ENCODE data around the gene TAF4B. TPM values are rescaled to one million over a fixed set of nuclear protein-coding genes. Genes with fewer than 3 reads are reported as not detected.

Gene TAF4B
- total RNA-seq, 4 donors from 2014 or later: 5.1 to 9.2 (median 6.7) TPM

DNA sequence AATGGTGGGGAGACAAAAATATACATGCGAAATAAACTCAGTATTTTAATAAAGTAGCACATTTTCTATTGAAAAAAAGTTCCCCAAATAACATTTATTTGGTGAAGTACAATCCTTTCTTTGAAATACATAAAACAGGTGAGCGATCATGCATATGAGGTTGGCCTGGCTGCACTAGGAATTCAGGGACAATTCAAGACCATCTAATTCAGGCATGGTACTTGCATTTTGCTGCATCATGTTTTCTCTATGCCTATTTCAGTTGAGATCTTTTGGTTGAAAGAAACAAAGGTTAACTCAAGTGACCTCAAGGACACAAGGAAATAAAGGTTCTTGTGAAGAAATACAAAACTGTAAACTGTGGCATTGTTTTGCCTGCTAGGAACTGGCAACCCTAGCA lies 19.8 kb upstream of the TAF4B start:
- no peak for ATAC-seq
- Histone ChIP-seq H3K36me3 (no peaks in the 10 kb centered on the region), H3K9me3 (no peaks in the 10 kb centered on the region), H3K4me3 (no peak overlapping the region), H3K27me3 (no peaks in the 10 kb centered on the region), H3K27ac (no peak overlapping the region), H3K4me1 (no peaks in the 10 kb centered on the region)
- TF ChIP-seq, protein P1, sequence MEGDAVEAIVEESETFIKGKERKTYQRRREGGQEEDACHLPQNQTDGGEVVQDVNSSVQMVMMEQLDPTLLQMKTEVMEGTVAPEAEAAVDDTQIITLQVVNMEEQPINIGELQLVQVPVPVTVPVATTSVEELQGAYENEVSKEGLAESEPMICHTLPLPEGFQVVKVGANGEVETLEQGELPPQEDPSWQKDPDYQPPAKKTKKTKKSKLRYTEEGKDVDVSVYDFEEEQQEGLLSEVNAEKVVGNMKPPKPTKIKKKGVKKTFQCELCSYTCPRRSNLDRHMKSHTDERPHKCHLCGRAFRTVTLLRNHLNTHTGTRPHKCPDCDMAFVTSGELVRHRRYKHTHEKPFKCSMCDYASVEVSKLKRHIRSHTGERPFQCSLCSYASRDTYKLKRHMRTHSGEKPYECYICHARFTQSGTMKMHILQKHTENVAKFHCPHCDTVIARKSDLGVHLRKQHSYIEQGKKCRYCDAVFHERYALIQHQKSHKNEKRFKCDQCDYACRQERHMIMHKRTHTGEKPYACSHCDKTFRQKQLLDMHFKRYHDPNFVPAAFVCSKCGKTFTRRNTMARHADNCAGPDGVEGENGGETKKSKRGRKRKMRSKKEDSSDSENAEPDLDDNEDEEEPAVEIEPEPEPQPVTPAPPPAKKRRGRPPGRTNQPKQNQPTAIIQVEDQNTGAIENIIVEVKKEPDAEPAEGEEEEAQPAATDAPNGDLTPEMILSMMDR (IDR thresholded peaks at IDR 0.05 in 4 of 5, conservative IDR thresholded peaks at IDR 0.05 in 1 of 5): no peak
- TF ChIP-seq POLR2A (IDR thresholded peaks at IDR 0.05): no peak
- in situ Hi-C loops (cut with MboI; ENCODE audit: low sequenced_read_pairs in 4 of 4) (no loop called here), intact Hi-C loops (cut with DNase I; ENCODE audit: low total_unique reads) (no loop called here)
- DNase-seq: no peak

DNA sequence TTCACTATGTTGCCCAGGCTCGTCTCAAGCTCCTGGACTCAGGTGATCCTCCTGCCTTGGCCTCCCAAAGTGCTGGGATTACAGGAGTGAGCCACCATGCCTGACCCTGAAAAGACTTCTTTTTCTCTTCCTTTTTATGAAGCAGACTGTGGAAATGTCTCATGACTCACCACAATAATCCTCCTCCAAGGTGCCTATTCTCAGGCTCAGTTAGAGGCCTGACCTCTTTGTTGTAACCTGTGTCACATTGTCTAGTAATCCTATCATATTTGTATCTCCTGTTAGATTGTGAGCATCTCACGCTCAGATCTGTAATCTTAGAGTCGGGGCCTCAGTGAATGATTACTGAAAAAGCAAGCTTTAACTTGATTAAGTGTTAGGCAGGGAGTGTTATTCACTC lies 18.3 kb upstream of the TAF4B start:
- Histone ChIP-seq H3K27ac (no peak overlapping the region), H3K9me3 (no peaks in the 10 kb centered on the region), H3K4me3 (no peak overlapping the region), H3K36me3 (no peaks in the 10 kb centered on the region), H3K4me1 (no peaks in the 10 kb centered on the region), H3K27me3 (no peaks in the 10 kb centered on the region)
- TF ChIP-seq, protein P1 (IDR thresholded peaks at IDR 0.05 in 4 of 5, conservative IDR thresholded peaks at IDR 0.05 in 1 of 5): no peak
- TF ChIP-seq POLR2A (IDR thresholded peaks at IDR 0.05): no peak
- intact Hi-C loops (cut with DNase I; ENCODE audit: low total_unique reads) (no loop called here), in situ Hi-C loops (cut with MboI; ENCODE audit: low sequenced_read_pairs in 4 of 4) (no loop called here)
- ATAC-seq (no peak), DNase-seq (no peak)

DNA sequence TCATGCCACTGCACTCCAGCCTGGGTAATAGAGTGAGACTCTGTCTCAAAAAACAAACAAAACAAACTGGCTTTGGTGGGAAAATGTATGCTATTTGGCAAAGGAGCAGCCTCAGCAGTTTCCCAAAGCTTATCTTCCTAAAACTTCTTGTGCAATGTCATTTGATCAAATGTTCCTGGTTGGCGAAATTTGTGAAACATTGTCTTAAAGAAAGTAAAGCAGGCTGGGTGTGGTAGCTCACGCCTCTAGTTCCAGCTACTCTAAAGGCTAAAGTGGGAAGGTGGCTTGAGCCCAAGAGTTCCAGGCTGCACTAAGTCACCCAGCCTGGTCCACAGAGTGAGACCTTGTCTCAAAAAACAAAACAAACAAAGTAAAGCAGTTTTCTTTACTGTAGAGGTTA lies 17.3 kb upstream of the TAF4B start:
- Histone ChIP-seq H3K9me3 (no peaks in the 10 kb centered on the region), H3K4me1 (no peaks in the 10 kb centered on the region), H3K4me3 (no peak overlapping the region), H3K27me3 (no peaks in the 10 kb centered on the region), H3K27ac (no peak overlapping the region), H3K36me3 (no peaks in the 10 kb centered on the region)
- intact Hi-C loops (cut with DNase I; ENCODE audit: low total_unique reads) (no loop called here), in situ Hi-C loops (cut with MboI; ENCODE audit: low sequenced_read_pairs in 4 of 4) (no loop called here)
- DNase-seq: no peak
- ATAC-seq: no peak
- no peak for TF ChIP-seq POLR2A (IDR thresholded peaks at IDR 0.05)
- TF ChIP-seq, protein P1 (IDR thresholded peaks at IDR 0.05 in 4 of 5, conservative IDR thresholded peaks at IDR 0.05 in 1 of 5): no peak

DNA sequence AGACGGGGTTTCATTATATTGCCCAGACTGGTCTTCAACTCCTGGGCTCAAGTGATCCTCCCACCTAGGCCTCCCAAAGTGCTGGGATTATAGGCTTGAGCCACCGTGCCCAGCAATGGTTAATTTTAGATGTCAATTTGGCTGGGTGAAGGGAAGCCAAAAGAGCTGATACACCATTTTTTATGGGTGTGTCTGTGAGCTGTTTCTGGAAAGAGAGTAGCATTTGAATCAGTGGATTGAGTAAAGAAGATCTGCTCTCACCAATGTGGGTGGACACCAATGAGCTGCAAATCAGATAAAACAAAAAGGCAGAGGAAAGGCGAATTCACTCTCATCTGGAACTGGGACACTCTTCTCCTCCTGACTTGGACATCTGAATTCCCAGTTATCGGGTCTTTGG lies 16.1 kb upstream of the TAF4B start:
- TF ChIP-seq, protein P1 (IDR thresholded peaks at IDR 0.05 in 4 of 5, conservative IDR thresholded peaks at IDR 0.05 in 1 of 5): no peak
- no peak for TF ChIP-seq POLR2A (IDR thresholded peaks at IDR 0.05)
- H3K4me3 ChIP-seq: no peak overlapping the region
- no peak overlapping the region for H3K27ac ChIP-seq
- no peaks in the 10 kb centered on the region for H3K27me3 ChIP-seq
- ATAC-seq (no peak), DNase-seq (no peak)
- H3K36me3 ChIP-seq: no peaks in the 10 kb centered on the region
- intact Hi-C loops (cut with DNase I; ENCODE audit: low total_unique reads): no loop called here
- in situ Hi-C loops (cut with MboI; ENCODE audit: low sequenced_read_pairs in 4 of 4): no loop called here
- no peaks in the 10 kb centered on the region for H3K4me1 ChIP-seq
- no peaks in the 10 kb centered on the region for H3K9me3 ChIP-seq

DNA sequence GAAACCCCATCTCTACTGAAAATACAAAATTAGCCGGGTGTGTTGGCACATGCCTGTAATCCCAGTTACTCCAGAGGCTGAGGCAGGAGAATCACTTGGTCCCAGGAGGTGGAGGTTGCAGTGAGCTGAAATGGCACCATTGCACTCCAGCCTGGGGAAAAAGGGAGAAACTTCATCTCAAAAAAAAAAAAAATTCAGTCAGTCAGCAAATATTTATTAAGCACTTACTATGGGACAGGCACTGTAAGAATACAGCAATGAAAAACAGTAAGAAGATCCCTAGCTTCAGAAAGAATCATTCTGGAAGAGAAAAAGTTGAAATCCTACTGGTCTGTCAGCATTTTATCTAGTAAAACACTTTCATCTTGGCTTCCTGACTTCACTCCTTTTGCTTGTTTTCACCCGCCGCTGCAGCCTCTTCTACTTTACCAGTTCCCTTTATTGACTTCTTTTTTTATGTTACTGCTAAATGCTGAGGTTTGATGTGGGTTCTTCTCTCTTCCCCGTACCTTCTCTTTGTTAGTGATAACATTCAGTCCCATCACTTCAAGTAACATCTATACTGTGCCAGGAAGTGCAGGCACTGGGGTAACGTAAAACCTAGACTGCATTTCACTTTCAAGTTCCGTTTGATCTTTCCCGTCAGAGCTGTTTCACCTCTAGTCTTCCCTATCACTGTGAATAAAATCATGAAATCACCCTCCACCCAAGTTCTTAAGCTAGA lies 10.8 kb upstream of the TAF4B start:
- DNase-seq (no peak), ATAC-seq (no peak)
- Histone ChIP-seq H3K36me3 (no peaks in the 10 kb centered on the region), H3K9me3 (no peaks in the 10 kb centered on the region), H3K4me1 (no peaks in the 10 kb centered on the region), H3K4me3 (no peak overlapping the region), H3K27ac (no peak overlapping the region), H3K27me3 (no peaks in the 10 kb centered on the region)
- TF ChIP-seq, protein P1 (IDR thresholded peaks at IDR 0.05 in 4 of 5, conservative IDR thresholded peaks at IDR 0.05 in 1 of 5): no peak
- TF ChIP-seq POLR2A (IDR thresholded peaks at IDR 0.05): no peak
- intact Hi-C loops (cut with DNase I; ENCODE audit: low total_unique reads): no loop called here
- in situ Hi-C loops (cut with MboI; ENCODE audit: low sequenced_read_pairs in 4 of 4): no loop called here

Data from gastrocnemius medialis (tissue), 4 donors.